NCI-H748 treated with DMSO at 0.1 percent for 48 hours (cell line): Measurements from ENCODE around the gene ARPC3.
"Not testable (repeated sequence)": the region's sequence is repeated elsewhere in the genome, so short reads cannot be mapped to it uniquely, and the experiment has no call there.

Experiments
- DNase-seq: peaks from one replicate; lab custom pipeline; 2025; lab: John Stamatoyannopoulos, UW

ARPC3 gene

DNA sequence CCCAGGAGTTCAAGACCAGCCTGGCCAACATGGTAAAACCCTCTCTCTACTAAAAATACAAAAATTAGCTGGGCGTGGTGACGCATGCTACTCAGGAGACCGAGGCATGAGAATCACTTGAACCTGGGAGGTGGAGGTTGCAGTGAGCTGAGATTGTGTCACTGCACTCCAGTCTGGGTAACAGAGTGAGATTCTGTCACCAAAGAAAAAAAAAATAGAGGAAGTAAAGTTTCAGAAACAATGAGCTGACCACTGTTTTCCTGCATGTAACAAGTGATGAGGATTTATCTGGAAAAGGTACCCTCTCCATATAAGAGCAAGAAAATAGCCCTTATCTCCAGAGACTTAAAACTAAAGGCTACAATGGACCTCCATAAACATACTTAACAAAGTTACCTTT is 33.0 kb downstream of the ARPC3 start:
- not testable (repeated sequence) for DNase-seq

DNA sequence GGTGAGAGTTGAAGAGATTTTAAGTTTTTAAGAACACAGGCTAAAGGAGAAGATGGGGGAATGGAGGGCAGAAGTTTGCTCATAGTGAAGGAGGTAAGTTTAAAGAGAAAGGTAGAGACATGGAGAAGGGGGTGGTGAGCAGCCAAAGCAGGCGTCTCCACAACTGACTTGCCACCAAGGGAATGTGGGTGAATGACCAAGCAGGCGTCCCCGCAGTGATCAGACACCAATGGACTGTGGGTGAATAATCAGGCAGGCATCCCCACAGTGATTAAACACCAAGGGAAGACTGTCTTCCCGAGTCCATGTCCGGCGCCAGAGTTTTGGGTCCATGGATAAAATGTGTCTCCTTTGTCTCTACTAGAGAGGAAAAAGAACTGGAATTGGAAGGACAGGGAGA is 40.1 kb downstream of the ARPC3 start:
- not testable (repeated sequence) for DNase-seq

DNA sequence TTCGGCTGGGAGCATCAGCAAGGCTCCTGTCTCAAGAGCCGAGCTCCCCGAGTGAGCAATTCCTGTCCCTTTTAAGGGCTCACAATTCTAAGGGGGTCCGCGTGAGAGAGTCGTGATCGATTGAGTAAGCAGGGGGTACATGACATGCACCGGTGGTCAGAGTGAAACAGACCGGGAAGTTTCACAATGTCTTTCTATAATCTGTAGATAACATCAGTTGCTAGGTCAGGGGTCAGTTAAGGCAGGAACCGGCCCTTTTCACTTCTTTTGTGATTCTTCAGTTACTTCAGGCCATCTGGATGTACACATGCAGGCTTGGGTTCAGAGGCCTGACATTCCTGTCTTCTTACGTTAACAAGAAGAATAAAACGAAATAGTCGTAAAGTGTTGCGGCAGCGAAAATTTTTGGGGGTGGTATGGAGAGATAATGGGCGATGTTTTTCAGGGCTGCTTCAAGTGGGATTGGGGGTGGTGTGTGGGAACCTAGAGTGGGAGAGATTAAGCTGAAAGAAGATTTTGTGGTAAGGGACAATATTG is 44.9 kb downstream of the ARPC3 start:
- DNase-seq, result not testable (repeated sequence)

DNA sequence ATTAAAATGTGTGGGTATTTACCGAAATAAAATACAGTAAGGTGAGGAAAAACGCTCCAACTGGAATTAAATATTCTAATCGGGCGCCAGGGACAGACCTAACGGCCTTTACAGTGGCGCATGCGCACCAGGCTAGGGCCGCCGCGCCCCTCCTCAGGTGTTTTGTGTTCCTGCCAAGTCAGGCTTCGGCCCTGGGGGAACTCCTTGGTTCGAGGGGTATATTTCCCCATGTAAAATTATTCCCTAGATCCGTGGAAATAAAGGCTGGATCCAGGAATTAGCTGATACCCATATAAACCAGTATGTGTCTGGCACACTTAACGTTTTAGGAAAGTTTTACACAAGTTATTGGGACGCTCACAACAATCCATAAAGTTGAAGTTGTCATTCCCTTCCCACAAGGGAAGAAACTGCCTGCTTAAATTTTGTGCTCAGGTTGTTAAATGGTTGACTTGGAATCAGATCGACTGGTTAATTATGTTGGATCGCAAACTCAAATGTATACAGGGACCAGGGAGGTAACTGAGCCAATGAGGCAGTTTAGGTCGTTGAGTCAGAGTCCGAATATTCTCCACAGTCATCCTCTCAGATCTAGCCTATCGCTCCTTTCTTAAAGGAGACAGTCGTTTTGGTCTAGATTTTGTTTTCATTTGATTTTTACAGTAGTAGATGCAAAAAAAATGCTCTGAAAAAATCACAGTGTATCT is 46.0 kb downstream of the ARPC3 start:
- peak; percentile 75 for DNase-seq

DNA sequence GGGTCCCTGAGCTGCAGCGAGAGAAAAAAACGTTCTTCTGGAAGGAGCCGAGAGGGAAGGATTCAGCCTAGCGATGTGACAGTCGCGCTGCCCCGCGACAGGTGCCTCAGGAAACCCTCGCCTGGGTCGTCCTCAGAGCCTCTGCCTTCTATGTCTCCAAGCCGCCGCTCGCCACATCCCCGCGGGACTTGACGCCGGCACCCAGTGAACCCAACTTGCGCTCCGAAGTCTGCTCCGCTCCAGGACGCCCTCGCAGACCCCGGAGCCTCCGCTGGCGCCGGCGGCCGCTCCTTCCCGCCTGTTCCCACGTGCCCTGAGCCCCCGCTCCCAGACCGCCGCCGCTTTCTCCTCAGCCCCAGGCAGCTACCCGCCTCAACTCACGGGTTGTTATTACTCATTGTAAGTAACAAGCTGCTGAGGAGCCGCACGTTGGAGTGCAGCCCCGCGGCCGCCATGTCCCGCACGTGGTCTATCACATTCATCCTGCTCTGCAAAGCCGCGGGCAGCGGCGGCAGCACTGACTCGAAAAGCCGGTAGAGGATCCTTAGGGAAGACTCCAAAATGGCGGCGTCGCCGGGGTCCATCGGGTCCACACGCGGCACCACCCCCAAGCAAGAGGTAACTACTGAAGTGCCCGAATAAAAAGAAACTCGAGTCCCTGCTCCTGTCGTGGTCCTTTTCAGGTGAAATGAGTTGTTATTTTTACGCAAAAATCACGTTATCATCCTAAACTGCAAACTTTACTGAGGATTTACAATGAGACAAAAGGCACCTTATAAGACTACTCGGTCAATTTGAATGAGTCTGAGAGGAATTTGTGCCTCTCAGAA is 46.8 kb downstream of the ARPC3 start, which contains the start of gene ANAPC7:
TSS of gene ANAPC7 (minus strand) at position 563 of the 830 bp plus-strand sequence. CDS start at position 482, 81 bp downstream.
- peak; percentile 80 for DNase-seq
